Endothelial cell (in vitro differentiated cells): Measurements from ENCODE around the gene ANKMY2. TPM values are rescaled to one million over a fixed set of nuclear protein-coding genes. Genes with fewer than 3 reads are reported as not detected.

Source experiments
- DNase-seq: peaks from one replicate; pipeline ENCODE4 v3.0.0; 2021; ENCODE audit warnings: low spot score
- H3K27ac Mint-ChIP-seq: one replicate; pipeline ENCODE4 v1.8.0; 2021; ENCODE audit warnings: mixed read lengths, inconsistent platforms; ENCODE audit not compliant: unreplicated experiment
- H3K27me3 Mint-ChIP-seq: one replicate; pipeline ENCODE4 v1.8.0; 2021; ENCODE audit warnings: mild to moderate bottlenecking, moderate library complexity, mixed read lengths, inconsistent platforms; ENCODE audit not compliant: unreplicated experiment
- H3K36me3 Mint-ChIP-seq: one replicate; pipeline ENCODE4 v1.8.0; 2021; ENCODE audit warnings: mild to moderate bottlenecking, low read depth, mixed read lengths, inconsistent platforms; ENCODE audit not compliant: unreplicated experiment
- H3K4me1 Mint-ChIP-seq: one replicate; pipeline ENCODE4 v1.8.0; 2021; ENCODE audit warnings: mild to moderate bottlenecking, mixed read lengths, inconsistent platforms; ENCODE audit not compliant: unreplicated experiment
- H3K4me3 Mint-ChIP-seq: one replicate; pipeline ENCODE4 v1.8.0; 2021; ENCODE audit warnings: mild to moderate bottlenecking, mixed read lengths, inconsistent platforms; ENCODE audit not compliant: unreplicated experiment
- H3K9me3 Mint-ChIP-seq: one replicate; pipeline ENCODE4 v1.8.0; 2021; ENCODE audit warnings: mixed read lengths, inconsistent platforms; ENCODE audit not compliant: unreplicated experiment
- total RNA-seq: library from RNA; stranded (reverse); fragmentation: NEBNext Ultra II Directional; extraction: Animal tissue kit (Norgen Biotek cat#: 25700); gene quantifications from one replicate; pipeline ENCODE4 v1.2.1, GENCODE V29; 2021; ENCODE audit not compliant: unreplicated experiment
- TF ChIP-seq, protein P1 (sequence below): fragments of 200-600 bp; sonication (generic); IDR thresholded peaks from one replicate; pipeline ENCODE4 v1.5.0; 2021; ENCODE audit warnings: antibody characterized with exemption; ENCODE audit not compliant: unreplicated experiment

The ANKMY2 gene
- total RNA-seq, 1 donor from 2014 or later, result 20.5 TPM

- H3K4me3 Mint-ChIP-seq, result no peak overlapping the region
- TF ChIP-seq, protein P1, sequence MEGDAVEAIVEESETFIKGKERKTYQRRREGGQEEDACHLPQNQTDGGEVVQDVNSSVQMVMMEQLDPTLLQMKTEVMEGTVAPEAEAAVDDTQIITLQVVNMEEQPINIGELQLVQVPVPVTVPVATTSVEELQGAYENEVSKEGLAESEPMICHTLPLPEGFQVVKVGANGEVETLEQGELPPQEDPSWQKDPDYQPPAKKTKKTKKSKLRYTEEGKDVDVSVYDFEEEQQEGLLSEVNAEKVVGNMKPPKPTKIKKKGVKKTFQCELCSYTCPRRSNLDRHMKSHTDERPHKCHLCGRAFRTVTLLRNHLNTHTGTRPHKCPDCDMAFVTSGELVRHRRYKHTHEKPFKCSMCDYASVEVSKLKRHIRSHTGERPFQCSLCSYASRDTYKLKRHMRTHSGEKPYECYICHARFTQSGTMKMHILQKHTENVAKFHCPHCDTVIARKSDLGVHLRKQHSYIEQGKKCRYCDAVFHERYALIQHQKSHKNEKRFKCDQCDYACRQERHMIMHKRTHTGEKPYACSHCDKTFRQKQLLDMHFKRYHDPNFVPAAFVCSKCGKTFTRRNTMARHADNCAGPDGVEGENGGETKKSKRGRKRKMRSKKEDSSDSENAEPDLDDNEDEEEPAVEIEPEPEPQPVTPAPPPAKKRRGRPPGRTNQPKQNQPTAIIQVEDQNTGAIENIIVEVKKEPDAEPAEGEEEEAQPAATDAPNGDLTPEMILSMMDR, result no peak
- no peaks in the 10 kb centered on the region for H3K27me3 Mint-ChIP-seq
- H3K9me3 Mint-ChIP-seq, result no peaks in the 10 kb centered on the region
- H3K36me3 Mint-ChIP-seq, result peaks cover 11% of the 10 kb centered on the region
- H3K27ac Mint-ChIP-seq, result no peak overlapping the region
- H3K4me1 Mint-ChIP-seq, result no peaks in the 10 kb centered on the region
- DNase-seq, result no peak
These were observed 19.2 kb downstream of the ANKMY2 start for GRCh38 chr7:16626388-16626787.

DNA sequence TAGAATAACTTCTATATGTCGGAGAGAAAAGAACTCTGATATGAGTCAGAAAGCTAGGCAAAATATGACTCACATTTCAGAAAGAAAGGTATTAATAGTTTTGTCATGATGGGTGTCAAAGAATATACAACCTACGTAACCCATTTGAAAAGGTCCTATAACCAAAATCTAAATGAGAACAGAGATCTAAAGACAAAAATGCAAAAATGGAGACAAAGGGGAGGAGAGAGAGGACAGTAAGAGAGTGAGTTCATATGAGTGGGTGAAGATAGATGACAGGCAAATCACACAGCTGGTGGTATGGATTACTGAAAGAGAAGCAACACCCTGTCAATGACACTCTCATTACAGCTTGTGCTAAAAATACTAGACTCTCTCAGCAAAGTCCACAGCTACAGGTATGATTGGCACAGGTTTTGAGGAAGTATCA, 25.6 kb downstream of the ANKMY2 start:
- no peak overlapping the region for H3K4me3 Mint-ChIP-seq

GRCh38 chr7:16616542-16616941, 29.0 kb downstream of the ANKMY2 start:
- Mint-ChIP-seq H3K4me1 (no peaks in the 10 kb centered on the region), H3K27ac (no peak overlapping the region), H3K4me3 (no peak overlapping the region), H3K27me3 (no peaks in the 10 kb centered on the region), H3K36me3 (peaks cover 33% of the 10 kb centered on the region), H3K9me3 (no peaks in the 10 kb centered on the region)
- DNase-seq, result no peak
- TF ChIP-seq, protein P1, result no peak

More for the DNA sequence above, 25.6 kb downstream of the ANKMY2 start:
- no peak for DNase-seq
- Mint-ChIP-seq H3K36me3 (peaks cover 43% of the 10 kb centered on the region), H3K9me3 (no peaks in the 10 kb centered on the region), H3K27me3 (no peaks in the 10 kb centered on the region), H3K27ac (no peak overlapping the region), H3K4me1 (no peaks in the 10 kb centered on the region)
- TF ChIP-seq, protein P1, result no peak

DNA sequence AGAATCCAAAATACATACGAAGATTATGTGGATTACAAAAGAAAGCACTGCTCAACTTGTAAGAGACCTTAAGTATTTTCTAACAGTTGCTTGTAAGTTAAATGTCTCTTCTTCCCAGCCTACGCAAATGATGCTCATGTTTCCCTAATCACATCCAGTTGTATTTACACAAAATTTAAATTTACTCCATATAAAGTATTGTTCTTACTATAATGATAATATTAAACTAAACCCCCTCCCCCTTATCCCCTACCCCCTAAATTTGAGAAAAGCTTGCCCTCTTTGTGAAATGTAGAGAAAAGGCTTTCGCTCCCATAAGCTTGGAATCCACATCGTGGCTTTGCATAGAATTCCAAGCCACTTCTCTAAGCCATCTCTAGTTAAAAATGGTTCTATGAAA, 29.4 kb downstream of the ANKMY2 start:
- Mint-ChIP-seq H3K4me1 (no peaks in the 10 kb centered on the region), H3K27me3 (no peaks in the 10 kb centered on the region), H3K4me3 (no peak overlapping the region), H3K36me3 (peaks cover 29% of the 10 kb centered on the region), H3K9me3 (no peaks in the 10 kb centered on the region), H3K27ac (no peak overlapping the region)
- DNase-seq, result no peak
- TF ChIP-seq, protein P1, result no peak

DNA sequence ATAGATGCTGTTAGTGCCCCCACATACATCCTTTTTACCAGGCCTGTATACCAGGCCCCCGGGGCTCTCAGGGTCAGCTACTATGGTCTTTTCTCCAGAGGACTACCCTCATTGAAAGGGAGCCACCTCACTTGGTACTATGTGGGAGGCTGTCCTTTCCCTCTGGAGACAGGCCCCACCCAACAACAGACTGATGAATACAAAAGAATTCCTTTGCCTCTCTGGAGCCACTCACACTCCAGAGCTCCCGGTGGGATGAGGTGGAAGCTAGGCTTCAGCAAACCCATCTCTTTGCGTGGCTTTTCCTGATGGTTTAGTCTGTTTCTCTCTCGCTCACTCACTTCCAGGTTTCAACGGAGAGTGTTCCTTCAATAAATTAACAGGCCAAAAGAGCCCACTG, 30.3 kb downstream of the ANKMY2 start:
- H3K9me3 Mint-ChIP-seq, result no peaks in the 10 kb centered on the region
- no peak for DNase-seq
- H3K27ac Mint-ChIP-seq, result no peak overlapping the region

More for the DNA sequence above, 30.3 kb downstream of the ANKMY2 start:
- Mint-ChIP-seq H3K27me3 (no peaks in the 10 kb centered on the region), H3K4me3 (no peak overlapping the region), H3K36me3 (peaks cover 26% of the 10 kb centered on the region), H3K4me1 (no peaks in the 10 kb centered on the region)
- TF ChIP-seq, protein P1, result no peak
